PC-3 (cell line): Measurements from ENCODE around the gene ANXA6. TPM values are rescaled to one million over a fixed set of nuclear protein-coding genes. Genes with fewer than 3 reads are reported as not detected.

Source experiments
- ATAC-seq: fragments of 200-7000 bp; cut with Tn5 transposase; 2 replicates; pipeline ENCODE4 v1.9.1; 2020; ENCODE audit warnings: mild to moderate bottlenecking, moderate library complexity
- BruUV-seq: library from RNA; stranded (reverse); fragments of 400-500 nt; replicated peaks from 2 replicates; lab custom pipeline; 2021; lab: Mats Ljungman, UMichigan
- CTCF ChIA-PET: fragments of 300-600 bp; sonication (Branson Sonifier 250); formaldehyde crosslinking; loops from one replicate; lab custom pipeline; 2022; ENCODE audit warnings: antibody characterized with exemption; lab: Charles Lee
- POLR2A ChIA-PET: fragments of 300-600 bp; sonication (Branson Sonifier 250); formaldehyde crosslinking; loops from one replicate; lab custom pipeline; 2022; ENCODE audit warnings: antibody characterized with exemption; ENCODE audit not compliant: unreplicated experiment; lab: Charles Lee
- DNase-seq: peaks from one replicate; pipeline ENCODE4 v3.0.0-alpha.2; 2015
- H2AFZ ChIP-seq: fragments of 300-600 bp; sonication (generic); 2 replicates; pipeline ENCODE4 v1.6.0; 2016; ENCODE audit warnings: antibody characterized with exemption, low read length
- H3F3A ChIP-seq: fragments of 300-600 bp; sonication (generic); one replicate; pipeline ENCODE4 v1.6.0; 2017; ENCODE audit warnings: antibody characterized with exemption, low read length, control low read depth, mild to moderate bottlenecking; ENCODE audit not compliant: unreplicated experiment
- H3K27ac ChIP-seq: fragments of 300-600 bp; sonication (generic); 2 replicates; pipeline ENCODE4 v1.5.1; 2016; ENCODE audit warnings: mild to moderate bottlenecking, low read length
- H3K27me3 ChIP-seq: fragments of 300-600 bp; sonication (generic); 2 replicates; pipeline ENCODE4 v1.6.1; 2016; ENCODE audit warnings: low read length, mixed read lengths
- H3K36me3 ChIP-seq: fragments of 300-600 bp; sonication (generic); 2 replicates; pipeline ENCODE4 v1.6.1; 2016; ENCODE audit warnings: low read depth, mixed run types, low read length, mixed read lengths
- H3K4me1 ChIP-seq: fragments of 300-600 bp; sonication (generic); 2 replicates; pipeline ENCODE4 v1.5.1; 2016; ENCODE audit warnings: low read length; ENCODE audit not compliant: insufficient read depth
- H3K4me2 ChIP-seq: fragments of 300-600 bp; sonication (generic); 2 replicates; pipeline ENCODE4 v1.6.0; 2016; ENCODE audit warnings: low read length
- H3K4me3 ChIP-seq: fragments of 300-600 bp; sonication (generic); 2 replicates; pipeline ENCODE4 v1.5.1; 2016; ENCODE audit warnings: mild to moderate bottlenecking, low read length, mixed read lengths
- H3K79me2 ChIP-seq: fragments of 300-600 bp; sonication (generic); 2 replicates; pipeline ENCODE4 v1.6.1; 2017; ENCODE audit warnings: low read length, mixed read lengths
- H3K9ac ChIP-seq: fragments of 300-600 bp; sonication (generic); 2 replicates; pipeline ENCODE4 v1.6.0; 2016; ENCODE audit warnings: mild to moderate bottlenecking, low read length
- H3K9me2 ChIP-seq: fragments of 300-600 bp; sonication (generic); replicated peaks from 2 replicates; pipeline ENCODE4 v1.6.1; 2016; ENCODE audit warnings: mixed run types, low read length, mixed read lengths
- H3K9me3 ChIP-seq: fragments of 300-600 bp; sonication (generic); 2 replicates; pipeline ENCODE4 v1.6.1; 2016; ENCODE audit warnings: low read length, mixed read lengths
- H4K20me1 ChIP-seq: fragments of 300-600 bp; sonication (generic); 2 replicates; pipeline ENCODE4 v1.6.1; 2016; ENCODE audit warnings: low read length, mixed read lengths
- EZH2 ChIP-seq: fragments of 300-600 bp; sonication (generic); IDR thresholded peaks from one replicate; pipeline ENCODE4 v1.6.1; 2017; ENCODE audit warnings: antibody characterized with exemption, mild to moderate bottlenecking, low read length; ENCODE audit not compliant: unreplicated experiment
- EZH2phosphoT487 ChIP-seq: fragments of 300-600 bp; sonication (generic); IDR thresholded peaks from 2 replicates; pipeline ENCODE4 v1.6.1; 2018; ENCODE audit warnings: mild to moderate bottlenecking, antibody characterized with exemption, low read length, borderline replicate concordance
- intact Hi-C: fragments of 100-400 bp; cut with micrococcal nuclease; formaldehyde crosslinking; loops from 2 replicates; pipeline ENCODE4 v1.9.0; 2023
- total RNA-seq: library from RNA; depleted of rRNA; stranded (reverse); fragments of >200 nt; gene quantifications from 2 replicates; pipeline ENCODE4 v1.2.3, GENCODE V29; 2014
- TF ChIP-seq, protein P1 (sequence below): fragments of 300-600 bp; sonication (generic); conservative IDR thresholded peaks from 2 replicates; pipeline ENCODE4 v1.5.1; 2017; ENCODE audit warnings: antibody characterized with exemption, low read depth, mild to moderate bottlenecking, low read length

Gene ANXA6
- total RNA-seq, 1 experiment from 2014 or later = 122 TPM

DNA sequence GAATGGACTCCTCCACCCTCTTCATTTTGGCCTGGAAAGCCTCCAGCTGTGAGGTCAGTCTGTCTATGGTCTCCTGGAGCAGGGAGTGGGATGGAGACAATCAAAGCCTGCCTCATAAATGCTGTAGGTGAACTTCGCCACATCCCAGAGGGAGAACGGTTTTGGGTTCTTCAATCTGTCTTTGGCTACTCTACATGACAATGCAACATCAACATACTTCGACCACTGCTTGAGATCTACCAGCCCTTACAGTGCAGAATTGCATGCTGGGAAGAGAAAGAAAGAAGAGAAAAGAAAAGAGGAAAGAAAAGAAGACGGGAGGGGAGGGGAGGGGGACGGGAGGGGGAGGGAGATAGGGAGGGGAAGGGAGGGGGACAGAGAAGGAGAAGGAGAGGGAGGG is 28.5 kb upstream of the ANXA6 start:
- Histone ChIP-seq H4K20me1 (no peaks in the 10 kb centered on the region), H3K4me2 (no peak overlapping the region), H3K79me2 (no peaks in the 10 kb centered on the region), H3K4me3 (no peak overlapping the region), H3K9me3 (peaks cover 9% of the 10 kb centered on the region; the same call in 1 of the 2 replicates), H3K36me3 (peaks cover 6% of the 10 kb centered on the region; the same call in 1 of the 2 replicates), H3F3A (no peaks in the 10 kb centered on the region), H2AFZ (no peak overlapping the region), H3K9me2 (no peaks in the 10 kb centered on the region), H3K27ac (no peak overlapping the region), H3K9ac (no peak overlapping the region), H3K4me1 (peaks cover 16% of the 10 kb centered on the region), H3K27me3 (no peaks in the 10 kb centered on the region)
- ATAC-seq (no peak), DNase-seq (no peak)
- ChIA-PET CTCF (no interaction called here), POLR2A (no interaction called here)
- intact Hi-C loops = no loop called here
- BruUV-seq = no TSS peak
- TF ChIP-seq, protein P1, sequence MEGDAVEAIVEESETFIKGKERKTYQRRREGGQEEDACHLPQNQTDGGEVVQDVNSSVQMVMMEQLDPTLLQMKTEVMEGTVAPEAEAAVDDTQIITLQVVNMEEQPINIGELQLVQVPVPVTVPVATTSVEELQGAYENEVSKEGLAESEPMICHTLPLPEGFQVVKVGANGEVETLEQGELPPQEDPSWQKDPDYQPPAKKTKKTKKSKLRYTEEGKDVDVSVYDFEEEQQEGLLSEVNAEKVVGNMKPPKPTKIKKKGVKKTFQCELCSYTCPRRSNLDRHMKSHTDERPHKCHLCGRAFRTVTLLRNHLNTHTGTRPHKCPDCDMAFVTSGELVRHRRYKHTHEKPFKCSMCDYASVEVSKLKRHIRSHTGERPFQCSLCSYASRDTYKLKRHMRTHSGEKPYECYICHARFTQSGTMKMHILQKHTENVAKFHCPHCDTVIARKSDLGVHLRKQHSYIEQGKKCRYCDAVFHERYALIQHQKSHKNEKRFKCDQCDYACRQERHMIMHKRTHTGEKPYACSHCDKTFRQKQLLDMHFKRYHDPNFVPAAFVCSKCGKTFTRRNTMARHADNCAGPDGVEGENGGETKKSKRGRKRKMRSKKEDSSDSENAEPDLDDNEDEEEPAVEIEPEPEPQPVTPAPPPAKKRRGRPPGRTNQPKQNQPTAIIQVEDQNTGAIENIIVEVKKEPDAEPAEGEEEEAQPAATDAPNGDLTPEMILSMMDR = no peak
- no peak for TF ChIP-seq EZH2
- no peak for TF ChIP-seq EZH2phosphoT487

DNA sequence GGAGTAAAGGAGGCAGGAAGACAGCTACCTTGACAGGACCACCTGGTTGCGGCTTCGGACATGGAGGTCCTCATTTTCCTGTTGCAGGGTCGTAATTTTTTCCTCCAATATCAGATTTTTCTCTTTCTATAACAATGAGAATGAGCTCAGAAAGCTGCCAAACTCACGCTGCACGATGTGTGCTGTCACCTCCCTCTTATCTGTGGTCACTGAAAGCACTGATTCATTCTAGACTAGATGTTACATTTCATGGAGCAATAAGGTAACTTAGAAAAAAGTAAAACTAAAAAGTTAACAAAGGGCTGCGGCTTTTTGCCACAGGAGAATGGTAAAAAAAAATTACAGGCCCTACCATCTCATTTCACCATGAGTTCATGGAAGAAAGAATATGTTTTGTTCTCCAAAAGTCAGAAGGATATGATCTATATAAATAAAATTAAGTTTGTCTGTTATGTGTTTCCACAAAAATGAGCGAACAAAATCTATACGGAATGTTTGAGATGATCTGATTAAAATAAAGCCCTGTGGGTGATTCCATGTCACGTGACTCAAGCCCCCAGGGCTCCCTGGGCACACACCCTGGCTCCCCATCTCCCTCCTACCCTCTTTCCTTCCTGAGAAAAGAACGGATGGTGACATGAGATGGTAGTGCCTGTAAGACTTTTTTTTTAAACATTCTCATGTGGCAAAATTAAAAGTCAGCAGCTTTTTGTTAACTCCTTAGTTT is 26.9 kb upstream of the ANXA6 start:
- Histone ChIP-seq H4K20me1 (no peaks in the 10 kb centered on the region), H3K9me3 (peaks cover 6% of the 10 kb centered on the region; the same call in 1 of the 2 replicates), H3K9me2 (no peaks in the 10 kb centered on the region), H3K4me1 (peaks cover 16% of the 10 kb centered on the region), H2AFZ (no peak overlapping the region), H3K4me2 (peak overlapping the region; percentile 36), H3K79me2 (no peaks in the 10 kb centered on the region), H3K36me3 (peaks cover 4% of the 10 kb centered on the region; the same call in 1 of the 2 replicates), H3F3A (no peaks in the 10 kb centered on the region), H3K27ac (peak overlapping the region; percentile 69), H3K4me3 (no peak overlapping the region), H3K9ac (peak overlapping the region; percentile 11; the same call in 1 of the 2 replicates), H3K27me3 (no peaks in the 10 kb centered on the region)
- ChIA-PET POLR2A (interaction anchor here (0.6 kb wide), 1 partner anchor 68 kb away, joined by 4 read pairs; no protein-coding TSS in a partner anchor), CTCF (interaction anchor here (0.6 kb wide), 1 partner anchor 339 kb away, joined by 3 read pairs; no protein-coding TSS in a partner anchor)
- intact Hi-C loops = loop anchor here (1.0 kb wide), 1 partner anchor 39 kb away; no protein-coding TSS in a partner anchor
- DNase-seq (no peak), ATAC-seq (peak; percentile 48; the same call in 1 of the 2 replicates)
- TF ChIP-seq EZH2phosphoT487 = no peak
- TF ChIP-seq, protein P1 = no peak
- TF ChIP-seq EZH2 = no peak
- no TSS peak for BruUV-seq
